ACC112 (cell line): Measurements from ENCODE around the gene RNF144B.

ENCODE experiments used
- H2AFZ ChIP-seq: fragments of 200-600 bp; sonication (generic); one replicate; pipeline ENCODE4 v1.6.0; 2017; ENCODE audit warnings: antibody characterized with exemption, low read length; ENCODE audit not compliant: unreplicated experiment
- H3K27ac ChIP-seq: fragments of 200-600 bp; sonication (generic); 2 replicates; pipeline ENCODE4 v1.5.1; 2014; ENCODE audit warnings: low read depth, mild to moderate bottlenecking, antibody characterized with exemption, low read length, moderate library complexity
- H3K27me3 ChIP-seq: fragments of 200-600 bp; sonication (generic); 2 replicates; pipeline ENCODE4 v1.6.1; 2014; ENCODE audit warnings: mild to moderate bottlenecking, antibody characterized with exemption, low read length, moderate library complexity, mixed read lengths; ENCODE audit not compliant: insufficient read depth
- H3K36me3 ChIP-seq: fragments of 200-600 bp; sonication (generic); 2 replicates; pipeline ENCODE4 v1.6.1; 2016; ENCODE audit warnings: mild to moderate bottlenecking, antibody characterized with exemption, low read length, moderate library complexity, mixed read lengths; ENCODE audit not compliant: insufficient read depth
- H3K4me1 ChIP-seq: fragments of 200-600 bp; sonication (generic); one replicate; pipeline ENCODE4 v1.6.1; 2016; ENCODE audit warnings: low read length, mixed read lengths; ENCODE audit not compliant: insufficient read depth, unreplicated experiment, control insufficient read depth
- H3K4me3 ChIP-seq: fragments of 200-600 bp; sonication (generic); 2 replicates; pipeline ENCODE4 v1.5.1; 2014; ENCODE audit warnings: mild to moderate bottlenecking, low read depth, low read length
- H3K79me2 ChIP-seq: fragments of 200-600 bp; sonication (generic); one replicate; pipeline ENCODE4 v1.6.0; 2016; ENCODE audit warnings: low read length; ENCODE audit not compliant: control insufficient read depth, unreplicated experiment, insufficient read depth

RNF144B gene

GRCh38 chr6:18465410-18466154, 78.4 kb downstream of the RNF144B start:
- no peak overlapping the region for H3K4me3 ChIP-seq
- no peak overlapping the region for H3K27ac ChIP-seq
- no peaks in the 10 kb centered on the region for H3K79me2 ChIP-seq
- no peaks in the 10 kb centered on the region for H3K36me3 ChIP-seq
- no peak overlapping the region for H2AFZ ChIP-seq
- H3K27me3 ChIP-seq = no peaks in the 10 kb centered on the region
- no peaks in the 10 kb centered on the region for H3K4me1 ChIP-seq

- H3K4me3 ChIP-seq = no peak overlapping the region
- no peak overlapping the region for H2AFZ ChIP-seq
- no peak overlapping the region for H3K27ac ChIP-seq
- no peaks in the 10 kb centered on the region for H3K36me3 ChIP-seq
- H3K27me3 ChIP-seq = no peaks in the 10 kb centered on the region
- H3K79me2 ChIP-seq = no peaks in the 10 kb centered on the region
- H3K4me1 ChIP-seq = no peaks in the 10 kb centered on the region
Observed at GRCh38 chr6:18467741-18468502, 80.8 kb downstream of the RNF144B start.

- Histone ChIP-seq H3K27me3 (no peaks in the 10 kb centered on the region), H3K27ac (no peak overlapping the region), H3K36me3 (no peaks in the 10 kb centered on the region), H2AFZ (no peak overlapping the region), H3K4me1 (no peaks in the 10 kb centered on the region), H3K4me3 (no peak overlapping the region), H3K79me2 (no peaks in the 10 kb centered on the region)
Observed at GRCh38 chr6:18468503-18468843, 81.3 kb downstream of the RNF144B start.

- Histone ChIP-seq H3K79me2 (no peaks in the 10 kb centered on the region), H3K4me3 (no peak overlapping the region), H3K36me3 (no peaks in the 10 kb centered on the region), H2AFZ (no peak overlapping the region), H3K4me1 (no peaks in the 10 kb centered on the region), H3K27me3 (no peaks in the 10 kb centered on the region), H3K27ac (no peak overlapping the region)
Observed at GRCh38 chr6:18469536-18469935, 82.4 kb downstream of the RNF144B start.

- Histone ChIP-seq H3K4me3 (no peak overlapping the region), H2AFZ (no peak overlapping the region), H3K36me3 (no peaks in the 10 kb centered on the region), H3K4me1 (no peaks in the 10 kb centered on the region), H3K79me2 (no peaks in the 10 kb centered on the region), H3K27ac (no peak overlapping the region), H3K27me3 (no peaks in the 10 kb centered on the region)
Observed at GRCh38 chr6:18471232-18471964, 84.2 kb downstream of the RNF144B start.

- Histone ChIP-seq H3K27ac (no peak overlapping the region), H3K4me3 (no peak overlapping the region), H3K4me1 (peaks cover 6% of the 10 kb centered on the region), H3K79me2 (no peaks in the 10 kb centered on the region), H3K27me3 (no peaks in the 10 kb centered on the region), H3K36me3 (no peaks in the 10 kb centered on the region), H2AFZ (no peak overlapping the region)
Observed at GRCh38 chr6:18472941-18473340, 85.8 kb downstream of the RNF144B start.

GRCh38 chr6:18473755-18474154, 86.6 kb downstream of the RNF144B start:
- Histone ChIP-seq H3K27ac (no peak overlapping the region), H3K79me2 (no peaks in the 10 kb centered on the region), H3K36me3 (no peaks in the 10 kb centered on the region), H3K4me1 (peaks cover 6% of the 10 kb centered on the region), H3K4me3 (no peak overlapping the region), H3K27me3 (no peaks in the 10 kb centered on the region), H2AFZ (no peak overlapping the region)

- H3K36me3 ChIP-seq = no peaks in the 10 kb centered on the region
- peak overlapping the region; percentile 71 for H2AFZ ChIP-seq
- H3K4me3 ChIP-seq = no peak overlapping the region
Observed at GRCh38 chr6:18477301-18477941, 90.3 kb downstream of the RNF144B start.

GRCh38 chr6:18478610-18479009, 91.5 kb downstream of the RNF144B start:
- Histone ChIP-seq H3K27me3 (no peaks in the 10 kb centered on the region), H2AFZ (no peak overlapping the region), H3K36me3 (no peaks in the 10 kb centered on the region), H3K79me2 (no peaks in the 10 kb centered on the region), H3K4me3 (no peak overlapping the region), H3K27ac (no peak overlapping the region), H3K4me1 (peaks cover 6% of the 10 kb centered on the region)

More at GRCh38 chr6:18477301-18477941, 90.3 kb downstream of the RNF144B start:
- Histone ChIP-seq H3K27ac (no peak overlapping the region), H3K27me3 (no peaks in the 10 kb centered on the region), H3K4me1 (peaks cover 6% of the 10 kb centered on the region), H3K79me2 (no peaks in the 10 kb centered on the region)

- H2AFZ ChIP-seq = no peak overlapping the region
- H3K4me3 ChIP-seq = no peak overlapping the region
- H3K27ac ChIP-seq = no peak overlapping the region
- no peaks in the 10 kb centered on the region for H3K36me3 ChIP-seq
- no peaks in the 10 kb centered on the region for H3K79me2 ChIP-seq
- no peaks in the 10 kb centered on the region for H3K27me3 ChIP-seq
- peaks cover 6% of the 10 kb centered on the region for H3K4me1 ChIP-seq
Observed at GRCh38 chr6:18481870-18482269, 94.7 kb downstream of the RNF144B start.
